Stimulated activated naive B cell treated with anti-CD40 and anti-IgM and Interleukin-4, amounts not matched to agents 10 μg/mL and 1 μg/mL and 100 μg/mL, for 72 hours (primary cell): ENCODE data around the gene CDKL5.
"Not testable (repeated sequence)": the region's sequence is repeated elsewhere in the genome, so short reads cannot be mapped to it uniquely, and the experiment has no call there.

Source experiments
- ATAC-seq, 2 donors: fragments of 150-1000 bp; cut with Tn5 transposase; replicated peaks; 2 replicates each; pipeline ENCODE4 v1.10.0; 2021; ENCODE audit warnings: moderate library complexity in 1 of 2
- DNase-seq: peaks from one replicate; pipeline ENCODE4 v3.0.0; 2021
- H3K27ac Mint-ChIP-seq: one replicate; pipeline ENCODE4 v1.8.0; 2022; ENCODE audit warnings: mild to moderate bottlenecking, mixed read lengths
- H3K27me3 Mint-ChIP-seq, 2 donors: one replicate each; pipeline ENCODE4 v1.8.0; 2022; ENCODE audit warnings: mixed read lengths in 2 of 2
- H3K36me3 Mint-ChIP-seq, 2 donors: one replicate each; pipeline ENCODE4 v1.8.0; 2022; ENCODE audit warnings: mixed read lengths in 2 of 2, mild to moderate bottlenecking in 1 of 2
- H3K4me1 Mint-ChIP-seq, 2 donors: one replicate each; pipeline ENCODE4 v1.8.0; 2022; ENCODE audit warnings: mixed read lengths in 2 of 2, mild to moderate bottlenecking in 1 of 2
- H3K4me3 Mint-ChIP-seq, 2 donors: one replicate each; pipeline ENCODE4 v1.8.0; 2022; ENCODE audit warnings: mild to moderate bottlenecking in 2 of 2, mixed read lengths in 2 of 2, moderate library complexity in 1 of 2
- H3K9me3 Mint-ChIP-seq, 2 donors: one replicate each; pipeline ENCODE4 v1.8.0; 2022; ENCODE audit warnings: mixed read lengths in 2 of 2, mild to moderate bottlenecking in 1 of 2

Gene CDKL5

GRCh38 chrX:18573556-18573955 is 148.1 kb downstream of the CDKL5 start:
- no peak for DNase-seq
- Mint-ChIP-seq H3K4me3 (no peak overlapping the region), H3K27ac (no peak overlapping the region), H3K27me3 (no peaks in the 10 kb centered on the region), H3K36me3 (peaks cover 0 to 2% of the 10 kb centered on the region in 2 donors), H3K9me3 (no peaks in the 10 kb centered on the region), H3K4me1 (no peaks in the 10 kb centered on the region)
- no peak for ATAC-seq

- Mint-ChIP-seq H3K27me3 (no peaks in the 10 kb centered on the region), H3K9me3 (no peaks in the 10 kb centered on the region), H3K27ac (no peak overlapping the region), H3K4me1 (no peaks in the 10 kb centered on the region), H3K36me3 (peaks cover 0 to 2% of the 10 kb centered on the region in 2 donors), H3K4me3 (no peak overlapping the region)
- ATAC-seq (no peak), DNase-seq (no peak)
Measured at GRCh38 chrX:18574591-18574990, 149.2 kb downstream of the CDKL5 start.

GRCh38 chrX:18575744-18576143 is 150.3 kb downstream of the CDKL5 start:
- Mint-ChIP-seq H3K27me3 (no peaks in the 10 kb centered on the region), H3K27ac (no peak overlapping the region), H3K36me3 (peaks cover 0 to 4% of the 10 kb centered on the region in 2 donors), H3K4me1 (no peaks in the 10 kb centered on the region), H3K4me3 (no peak overlapping the region), H3K9me3 (no peaks in the 10 kb centered on the region)
- DNase-seq (no peak), ATAC-seq (no peak)

- no peaks in the 10 kb centered on the region for H3K27me3 Mint-ChIP-seq
- peaks cover 0 to 4% of the 10 kb centered on the region in 2 donors for H3K36me3 Mint-ChIP-seq
- ATAC-seq: no peak
- no peaks in the 10 kb centered on the region for H3K9me3 Mint-ChIP-seq
- no peak overlapping the region for H3K4me3 Mint-ChIP-seq
- no peak for DNase-seq
- H3K4me1 Mint-ChIP-seq: no peaks in the 10 kb centered on the region
- no peak overlapping the region for H3K27ac Mint-ChIP-seq
Measured at GRCh38 chrX:18577400-18577799, 152.0 kb downstream of the CDKL5 start.

- no peak overlapping the region for H3K27ac Mint-ChIP-seq
- ATAC-seq (no peak), DNase-seq (no peak)
- no peaks in the 10 kb centered on the region for H3K27me3 Mint-ChIP-seq
- H3K9me3 Mint-ChIP-seq: no peaks in the 10 kb centered on the region
- H3K4me3 Mint-ChIP-seq: no peak overlapping the region
- no peaks in the 10 kb centered on the region for H3K4me1 Mint-ChIP-seq
- peaks cover 0 to 4% of the 10 kb centered on the region in 2 donors for H3K36me3 Mint-ChIP-seq
Measured at GRCh38 chrX:18578546-18578945, 153.1 kb downstream of the CDKL5 start.

- DNase-seq (no peak), ATAC-seq (no peak)
- H3K36me3 Mint-ChIP-seq: peaks cover 0 to 4% of the 10 kb centered on the region in 2 donors
- no peak overlapping the region for H3K4me3 Mint-ChIP-seq
- no peaks in the 10 kb centered on the region for H3K4me1 Mint-ChIP-seq
- H3K9me3 Mint-ChIP-seq: no peaks in the 10 kb centered on the region
- no peak overlapping the region for H3K27ac Mint-ChIP-seq
- H3K27me3 Mint-ChIP-seq: no peaks in the 10 kb centered on the region
Measured at GRCh38 chrX:18579495-18579894, 154.1 kb downstream of the CDKL5 start.

GRCh38 chrX:18582910-18583493 is 157.6 kb downstream of the CDKL5 start:
- no peaks in the 10 kb centered on the region for H3K27me3 Mint-ChIP-seq
- peaks cover 0 to 2% of the 10 kb centered on the region in 2 donors for H3K36me3 Mint-ChIP-seq
- H3K4me1 Mint-ChIP-seq: no peaks in the 10 kb centered on the region
- H3K4me3 Mint-ChIP-seq: no peak overlapping the region
- DNase-seq (no peak), ATAC-seq (no peak)
- no peaks in the 10 kb centered on the region for H3K9me3 Mint-ChIP-seq
- H3K27ac Mint-ChIP-seq: no peak overlapping the region

- H3K4me1 Mint-ChIP-seq: not testable (repeated sequence)
Measured at GRCh38 chrX:18589292-18589691, 163.9 kb downstream of the CDKL5 start.

GRCh38 chrX:18591834-18592233 is 166.4 kb downstream of the CDKL5 start:
- Mint-ChIP-seq H3K36me3 (peaks cover 13% of the 10 kb centered on the region in 2 donors), H3K4me3 (no peak overlapping the region), H3K27me3 (no peaks in the 10 kb centered on the region), H3K9me3 (no peaks in the 10 kb centered on the region), H3K27ac (no peak overlapping the region), H3K4me1 (no peaks in the 10 kb centered on the region)
- DNase-seq (no peak), ATAC-seq (no peak)

More at GRCh38 chrX:18589292-18589691, 163.9 kb downstream of the CDKL5 start:
- DNase-seq, H3K4me3 Mint-ChIP-seq, H3K27me3 Mint-ChIP-seq, H3K9me3 Mint-ChIP-seq, ATAC-seq, H3K27ac Mint-ChIP-seq: not testable (repeated sequence)
- peaks cover 13% of the 10 kb centered on the region in 2 donors for H3K36me3 Mint-ChIP-seq

GRCh38 chrX:18594079-18594478 is 168.7 kb downstream of the CDKL5 start:
- Mint-ChIP-seq H3K36me3 (peaks cover 12 to 16% of the 10 kb centered on the region in 2 donors), H3K4me3 (no peak overlapping the region), H3K9me3 (no peaks in the 10 kb centered on the region), H3K4me1 (no peaks in the 10 kb centered on the region), H3K27ac (no peak overlapping the region), H3K27me3 (no peaks in the 10 kb centered on the region)
- DNase-seq: no peak
- no peak for ATAC-seq

GRCh38 chrX:18596096-18596495 is 170.7 kb downstream of the CDKL5 start:
- Mint-ChIP-seq H3K27ac (no peak overlapping the region), H3K4me1 (no peaks in the 10 kb centered on the region), H3K4me3 (no peak overlapping the region), H3K9me3 (no peaks in the 10 kb centered on the region), H3K36me3 (peaks cover 7 to 9% of the 10 kb centered on the region in 2 donors), H3K27me3 (no peaks in the 10 kb centered on the region)
- no peak for ATAC-seq
- no peak for DNase-seq

GRCh38 chrX:18598413-18598812 is 173.0 kb downstream of the CDKL5 start:
- H3K4me1 Mint-ChIP-seq: no peaks in the 10 kb centered on the region
- no peaks in the 10 kb centered on the region for H3K27me3 Mint-ChIP-seq
- ATAC-seq (no peak), DNase-seq (no peak)
- peaks cover 1 to 3% of the 10 kb centered on the region in 2 donors for H3K36me3 Mint-ChIP-seq
- no peak overlapping the region for H3K27ac Mint-ChIP-seq
- no peaks in the 10 kb centered on the region for H3K9me3 Mint-ChIP-seq
- H3K4me3 Mint-ChIP-seq: no peak overlapping the region

- peaks cover 0 to 4% of the 10 kb centered on the region in 2 donors for H3K4me1 Mint-ChIP-seq
- no peaks in the 10 kb centered on the region for H3K27me3 Mint-ChIP-seq
- H3K27ac Mint-ChIP-seq: no peak overlapping the region
- no peak for ATAC-seq
- H3K4me3 Mint-ChIP-seq: no peak overlapping the region
- peaks cover 8 to 16% of the 10 kb centered on the region in 2 donors for H3K36me3 Mint-ChIP-seq
- DNase-seq: no peak
- H3K9me3 Mint-ChIP-seq: no peaks in the 10 kb centered on the region
Measured at GRCh38 chrX:18607966-18608365, 182.6 kb downstream of the CDKL5 start.

- Mint-ChIP-seq H3K27ac (no peak overlapping the region), H3K4me1 (no peaks in the 10 kb centered on the region), H3K4me3 (no peak overlapping the region), H3K36me3 (peaks cover 16 to 18% of the 10 kb centered on the region in 2 donors), H3K27me3 (no peaks in the 10 kb centered on the region), H3K9me3 (no peaks in the 10 kb centered on the region)
- DNase-seq (no peak), ATAC-seq (no peak)
Measured at GRCh38 chrX:18613930-18614639, 188.7 kb downstream of the CDKL5 start.

GRCh38 chrX:18616688-18617406 is 191.4 kb downstream of the CDKL5 start:
- H3K27ac Mint-ChIP-seq: no peak overlapping the region

More at GRCh38 chrX:18616688-18617406, 191.4 kb downstream of the CDKL5 start:
- Mint-ChIP-seq H3K4me3 (no peak overlapping the region), H3K4me1 (no peaks in the 10 kb centered on the region), H3K36me3 (peaks cover 8 to 10% of the 10 kb centered on the region in 2 donors), H3K27me3 (no peaks in the 10 kb centered on the region), H3K9me3 (no peaks in the 10 kb centered on the region)
- no peak for DNase-seq
- ATAC-seq: no peak
